ENCODE measurements around the gene F7. TPM values are rescaled to one million over a fixed set of nuclear protein-coding genes. Genes with fewer than 3 reads are reported as not detected.
A peak's percentile ranks its signal among the peaks of the same experiment; 100 is the strongest.

The F7 gene
- total and polyA plus RNA-seq, 2 experiments from 2014 or later = 0.83 TPM; not detected in 1

GRCh38 chr13:113086031-113086750 lies 19.4 kb upstream of the F7 start:
- peak; percentile 12 for TF ChIP-seq CTCF (IDR thresholded peaks at IDR 0.05; ENCODE audit: low read depth, low read length)
- Histone ChIP-seq H3K27ac (no peak overlapping the region), H3K27me3 (peaks cover 2% of the 10 kb centered on the region), H3K9me3 (ENCODE audit: low read depth) (no peaks in the 10 kb centered on the region), H3K4me1 (ENCODE audit: low read depth) (peaks cover 3% of the 10 kb centered on the region), H3K4me3 (no peak overlapping the region), H3K36me3 (peaks cover 4% of the 10 kb centered on the region)
- DNase-seq (ENCODE audit: low read depth in 1 of 2, low spot score in 1 of 2) = no peak

- no peak for TF ChIP-seq CTCF (IDR thresholded peaks at IDR 0.05; ENCODE audit: low read depth, low read length)
Observed at GRCh38 chr13:113086991-113087922, 18.3 kb upstream of the F7 start.

GRCh38 chr13:113087923-113088690 lies 17.5 kb upstream of the F7 start:
- no peak for DNase-seq (ENCODE audit: low read depth in 1 of 2, low spot score in 1 of 2)
- no peak overlapping the region for H3K4me3 ChIP-seq
- no peak for TF ChIP-seq CTCF (IDR thresholded peaks at IDR 0.05; ENCODE audit: low read depth, low read length)

More at GRCh38 chr13:113086991-113087922, 18.3 kb upstream of the F7 start:
- Histone ChIP-seq H3K27ac (no peak overlapping the region), H3K4me3 (no peak overlapping the region), H3K36me3 (peaks cover 4% of the 10 kb centered on the region), H3K9me3 (ENCODE audit: low read depth) (no peaks in the 10 kb centered on the region), H3K4me1 (ENCODE audit: low read depth) (no peaks in the 10 kb centered on the region), H3K27me3 (peaks cover 2% of the 10 kb centered on the region)
- no peak for DNase-seq (ENCODE audit: low read depth in 1 of 2, low spot score in 1 of 2)

GRCh38 chr13:113088691-113089020 lies 16.9 kb upstream of the F7 start:
- no peak for DNase-seq (ENCODE audit: low read depth in 1 of 2, low spot score in 1 of 2)
- no peak for TF ChIP-seq CTCF (IDR thresholded peaks at IDR 0.05; ENCODE audit: low read depth, low read length)
- H3K27ac ChIP-seq = no peak overlapping the region
- H3K4me3 ChIP-seq = no peak overlapping the region
- H3K4me1 ChIP-seq (ENCODE audit: low read depth) = no peaks in the 10 kb centered on the region
- H3K27me3 ChIP-seq = peaks cover 2% of the 10 kb centered on the region
- H3K9me3 ChIP-seq (ENCODE audit: low read depth) = no peaks in the 10 kb centered on the region
- peaks cover 4% of the 10 kb centered on the region for H3K36me3 ChIP-seq

More at GRCh38 chr13:113087923-113088690, 17.5 kb upstream of the F7 start:
- peaks cover 2% of the 10 kb centered on the region for H3K27me3 ChIP-seq
- no peaks in the 10 kb centered on the region for H3K9me3 ChIP-seq (ENCODE audit: low read depth)
- no peak overlapping the region for H3K27ac ChIP-seq
- peaks cover 4% of the 10 kb centered on the region for H3K36me3 ChIP-seq
- H3K4me1 ChIP-seq (ENCODE audit: low read depth) = no peaks in the 10 kb centered on the region

- no peak for TF ChIP-seq CTCF (IDR thresholded peaks at IDR 0.05; ENCODE audit: low read depth, low read length)
- Histone ChIP-seq H3K27ac (no peak overlapping the region), H3K36me3 (peaks cover 4% of the 10 kb centered on the region), H3K27me3 (peaks cover 5% of the 10 kb centered on the region), H3K4me1 (ENCODE audit: low read depth) (no peaks in the 10 kb centered on the region), H3K4me3 (no peak overlapping the region), H3K9me3 (ENCODE audit: low read depth) (no peaks in the 10 kb centered on the region)
- peak in 1 of 2 donors; percentile 14 for DNase-seq (ENCODE audit: low read depth in 1 of 2, low spot score in 1 of 2)
Observed at GRCh38 chr13:113089693-113090414, 15.7 kb upstream of the F7 start.

Data from cardiac muscle cell (in vitro differentiated cells and primary cell).